ENCODE data around the gene SORBS1.

Gene SORBS1

DNA sequence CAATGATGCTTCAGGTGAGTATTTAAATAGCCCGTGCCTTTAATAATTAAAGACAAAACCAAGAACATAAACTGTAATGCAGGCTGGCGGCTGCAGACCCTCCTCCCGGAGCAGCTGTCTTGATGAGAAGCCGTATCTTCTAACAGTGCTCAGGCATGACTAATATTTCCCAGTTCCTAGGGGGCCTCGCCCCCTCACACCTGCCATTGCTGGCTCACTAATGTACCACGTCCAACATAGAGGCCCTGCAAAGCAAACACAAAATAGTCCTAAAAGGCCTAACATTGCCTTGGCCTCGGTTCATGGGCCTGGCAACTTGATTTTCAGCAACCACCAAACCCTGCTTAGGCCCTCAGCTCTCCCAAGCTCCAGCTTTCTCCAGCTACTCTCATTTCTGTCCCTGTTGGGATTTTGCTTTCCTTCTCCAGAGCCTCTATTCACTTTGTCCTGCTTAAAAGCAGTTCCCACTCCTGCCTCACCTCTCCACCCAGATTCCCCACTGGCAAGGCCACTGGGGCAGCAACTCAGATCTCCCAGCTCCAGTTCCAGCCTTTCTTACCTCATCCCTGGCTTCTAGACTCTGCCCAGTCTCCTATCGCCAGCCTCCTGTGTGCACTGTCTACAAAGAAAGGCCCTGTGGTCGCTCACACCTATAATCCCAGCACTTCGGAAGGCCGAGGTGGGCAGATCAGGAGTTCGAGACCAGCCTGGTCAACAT, 16.2 kb downstream of the SORBS1 start:
- Histone ChIP-seq H3K4me2 (ENCODE audit: low read depth, low read length, poor library complexity, severe bottlenecking) (no peak overlapping the region), H3K27ac (ENCODE audit: low read depth, low read length) (no peak overlapping the region), H3K79me2 (ENCODE audit: insufficient read depth, low read length) (no peaks in the 10 kb centered on the region)

DNA sequence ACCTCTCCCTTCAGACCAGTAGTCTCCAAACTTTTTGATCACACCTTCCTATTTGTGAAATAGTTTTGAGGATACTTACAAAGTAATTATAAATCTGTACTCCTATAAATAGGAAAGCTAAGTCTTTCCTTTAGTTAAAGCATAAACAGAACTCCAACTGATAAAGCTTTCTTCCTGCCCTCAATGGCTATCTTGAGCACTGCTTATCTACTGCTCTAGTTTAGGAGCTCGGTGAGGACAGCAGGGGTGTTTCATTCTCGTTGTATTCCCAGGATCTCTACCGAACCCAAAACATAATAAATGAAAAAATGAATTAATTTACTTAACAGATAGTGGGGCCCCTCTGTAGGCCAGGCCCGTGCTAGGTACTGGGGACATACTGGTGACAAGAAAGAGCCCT, 17.7 kb downstream of the SORBS1 start:
- no peak overlapping the region for H3K4me3 ChIP-seq (ENCODE audit: insufficient read depth, low read length, poor library complexity, severe bottlenecking)
- no peaks in the 10 kb centered on the region for H3K36me3 ChIP-seq (ENCODE audit: low read length)
- H4K20me1 ChIP-seq (ENCODE audit: low read depth, low read length): no peaks in the 10 kb centered on the region
- no peaks in the 10 kb centered on the region for H3K27me3 ChIP-seq (ENCODE audit: low read length)
- no peak overlapping the region for H3K9ac ChIP-seq (ENCODE audit: low read length)
- no peaks in the 10 kb centered on the region for H3K79me2 ChIP-seq (ENCODE audit: insufficient read depth, low read length)
- TF ChIP-seq CTCF (IDR thresholded peaks at IDR 0.05; ENCODE audit: insufficient read depth, low read length, poor library complexity, severe bottlenecking) (no peak), EZH2phosphoT487 (conservative IDR thresholded peaks at IDR 0.05; ENCODE audit: low read length) (no peak)
- no peaks in the 10 kb centered on the region for H3K9me2 ChIP-seq (replicated peaks; ENCODE audit: insufficient read depth, low read length)
- H3K4me2 ChIP-seq (ENCODE audit: low read depth, low read length, poor library complexity, severe bottlenecking): no peak overlapping the region
- H3K9me3 ChIP-seq (ENCODE audit: insufficient read depth, low read length): no peaks in the 10 kb centered on the region
- no peak overlapping the region for H2AFZ ChIP-seq (ENCODE audit: low read depth, low read length, severe bottlenecking)
- no peaks in the 10 kb centered on the region for H3F3A ChIP-seq (ENCODE audit: insufficient read depth)
- no peak overlapping the region for H3K27ac ChIP-seq (ENCODE audit: low read depth, low read length)

More for the DNA sequence above, 16.2 kb downstream of the SORBS1 start:
- no peaks in the 10 kb centered on the region for H4K20me1 ChIP-seq (ENCODE audit: low read depth, low read length)
- TF ChIP-seq EZH2phosphoT487 (conservative IDR thresholded peaks at IDR 0.05; ENCODE audit: low read length) (no peak), CTCF (IDR thresholded peaks at IDR 0.05; ENCODE audit: insufficient read depth, low read length, poor library complexity, severe bottlenecking) (no peak)
- H3K9me2 ChIP-seq (replicated peaks; ENCODE audit: insufficient read depth, low read length): no peaks in the 10 kb centered on the region
- no peaks in the 10 kb centered on the region for H3K9me3 ChIP-seq (ENCODE audit: insufficient read depth, low read length)
- no peak overlapping the region for H3K9ac ChIP-seq (ENCODE audit: low read length)
- no peaks in the 10 kb centered on the region for H3K27me3 ChIP-seq (ENCODE audit: low read length)
- no peak overlapping the region for H3K4me3 ChIP-seq (ENCODE audit: insufficient read depth, low read length, poor library complexity, severe bottlenecking)
- no peaks in the 10 kb centered on the region for H3F3A ChIP-seq (ENCODE audit: insufficient read depth)
- no peak overlapping the region for H2AFZ ChIP-seq (ENCODE audit: low read depth, low read length, severe bottlenecking)
- no peaks in the 10 kb centered on the region for H3K36me3 ChIP-seq (ENCODE audit: low read length)

GRCh38 chr10:95542761-95543160, 18.4 kb downstream of the SORBS1 start:
- no peak overlapping the region for H3K9ac ChIP-seq (ENCODE audit: low read length)
- H3K27ac ChIP-seq (ENCODE audit: low read depth, low read length): no peak overlapping the region
- no peaks in the 10 kb centered on the region for H3K9me3 ChIP-seq (ENCODE audit: insufficient read depth, low read length)
- H3F3A ChIP-seq (ENCODE audit: insufficient read depth): no peaks in the 10 kb centered on the region
- H3K27me3 ChIP-seq (ENCODE audit: low read length): no peaks in the 10 kb centered on the region
- no peak overlapping the region for H3K4me3 ChIP-seq (ENCODE audit: insufficient read depth, low read length, poor library complexity, severe bottlenecking)
- H3K4me2 ChIP-seq (ENCODE audit: low read depth, low read length, poor library complexity, severe bottlenecking): no peak overlapping the region
- H2AFZ ChIP-seq (ENCODE audit: low read depth, low read length, severe bottlenecking): no peak overlapping the region
- H3K9me2 ChIP-seq (replicated peaks; ENCODE audit: insufficient read depth, low read length): no peaks in the 10 kb centered on the region
- no peaks in the 10 kb centered on the region for H3K36me3 ChIP-seq (ENCODE audit: low read length)
- H4K20me1 ChIP-seq (ENCODE audit: low read depth, low read length): no peaks in the 10 kb centered on the region
- TF ChIP-seq CTCF (IDR thresholded peaks at IDR 0.05; ENCODE audit: insufficient read depth, low read length, poor library complexity, severe bottlenecking) (no peak), EZH2phosphoT487 (conservative IDR thresholded peaks at IDR 0.05; ENCODE audit: low read length) (no peak)
- no peaks in the 10 kb centered on the region for H3K79me2 ChIP-seq (ENCODE audit: insufficient read depth, low read length)

Measured in SU-DHL-6 (cell line).